Vagina (tissue), 2 donors: ENCODE results near the gene TAS2R38.

Experiments used
- POLR2A ChIP-seq, 2 donors: fragments of 450-650 bp; IDR thresholded peaks; one replicate each; pipeline ENCODE4 v1.6.1; 2017; ENCODE audit warnings: antibody characterized with exemption in 2 of 2, mild to moderate bottlenecking in 2 of 2, moderate library complexity in 2 of 2
- TF ChIP-seq, protein P1 (sequence below), 3 experiments: fragments of 450-650 bp in 2 of 3; fragments of 200-600 bp in 1 of 3; sonication (generic) in 1 of 3; IDR thresholded peaks; one replicate each; pipeline ENCODE4 v1.5.1; 2017 to 2019; ENCODE audit warnings: antibody characterized with exemption in 3 of 3, mild to moderate bottlenecking in 2 of 3, moderate library complexity in 2 of 3

DNA sequence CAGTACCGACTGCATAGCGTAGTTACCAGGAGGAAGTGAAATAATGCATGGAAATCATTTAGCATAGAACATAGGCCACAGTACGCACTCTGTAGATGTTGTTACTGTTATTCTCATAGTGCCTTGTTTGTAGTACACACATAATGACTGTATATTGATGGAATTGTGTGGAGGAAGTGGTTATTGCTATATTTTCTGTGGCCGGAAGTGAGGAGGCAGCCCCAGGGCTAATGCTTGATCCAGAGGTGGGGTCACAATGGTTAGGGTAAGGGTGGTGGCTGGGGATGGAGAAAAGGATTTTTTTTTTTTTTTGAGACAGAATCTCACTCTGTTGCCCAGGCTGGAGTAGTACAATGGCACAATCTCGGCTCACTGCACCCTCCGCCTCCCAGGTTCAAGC is 17.6 kb upstream of the TAS2R38 start:
- TF ChIP-seq, protein P1, sequence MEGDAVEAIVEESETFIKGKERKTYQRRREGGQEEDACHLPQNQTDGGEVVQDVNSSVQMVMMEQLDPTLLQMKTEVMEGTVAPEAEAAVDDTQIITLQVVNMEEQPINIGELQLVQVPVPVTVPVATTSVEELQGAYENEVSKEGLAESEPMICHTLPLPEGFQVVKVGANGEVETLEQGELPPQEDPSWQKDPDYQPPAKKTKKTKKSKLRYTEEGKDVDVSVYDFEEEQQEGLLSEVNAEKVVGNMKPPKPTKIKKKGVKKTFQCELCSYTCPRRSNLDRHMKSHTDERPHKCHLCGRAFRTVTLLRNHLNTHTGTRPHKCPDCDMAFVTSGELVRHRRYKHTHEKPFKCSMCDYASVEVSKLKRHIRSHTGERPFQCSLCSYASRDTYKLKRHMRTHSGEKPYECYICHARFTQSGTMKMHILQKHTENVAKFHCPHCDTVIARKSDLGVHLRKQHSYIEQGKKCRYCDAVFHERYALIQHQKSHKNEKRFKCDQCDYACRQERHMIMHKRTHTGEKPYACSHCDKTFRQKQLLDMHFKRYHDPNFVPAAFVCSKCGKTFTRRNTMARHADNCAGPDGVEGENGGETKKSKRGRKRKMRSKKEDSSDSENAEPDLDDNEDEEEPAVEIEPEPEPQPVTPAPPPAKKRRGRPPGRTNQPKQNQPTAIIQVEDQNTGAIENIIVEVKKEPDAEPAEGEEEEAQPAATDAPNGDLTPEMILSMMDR (IDR thresholded peaks at IDR 0.05) = no peak
- no peak for TF ChIP-seq POLR2A (IDR thresholded peaks at IDR 0.05)
